HEK293T (cell line): ENCODE data around the gene RPH3AL.

ENCODE experiments used
- ARNT ChIP-seq: fragments of 450-650 bp; IDR thresholded peaks from 2 replicates; pipeline ENCODE4 v1.6.1; 2017; ENCODE audit warnings: mild to moderate bottlenecking
- BHLHE40 ChIP-seq: fragments of 450-650 bp; IDR thresholded peaks from 2 replicates; pipeline ENCODE4 v1.6.1; 2016; ENCODE audit warnings: mild to moderate bottlenecking, moderate library complexity, borderline replicate concordance
- CTBP1 ChIP-seq: fragments of 450-650 bp; IDR thresholded peaks from 2 replicates; pipeline ENCODE4 v1.6.1; 2016; ENCODE audit warnings: borderline replicate concordance
- FOXA1 ChIP-seq: fragments of 450-650 bp; IDR thresholded peaks from 2 replicates; pipeline ENCODE4 v1.6.1; 2016; ENCODE audit warnings: mild to moderate bottlenecking
- FOXK2 ChIP-seq: fragments of 450-650 bp; IDR thresholded peaks from 2 replicates; pipeline ENCODE4 v1.6.1; 2016; ENCODE audit warnings: mild to moderate bottlenecking
- HDGF ChIP-seq: fragments of 450-650 bp; IDR thresholded peaks from 2 replicates; pipeline ENCODE4 v1.6.1; 2017; ENCODE audit warnings: antibody characterized with exemption, borderline replicate concordance
- LEF1 ChIP-seq: fragments of 450-650 bp; IDR thresholded peaks from 2 replicates; pipeline ENCODE4 v1.6.1; 2017; ENCODE audit warnings: mild to moderate bottlenecking, borderline replicate concordance
- NFRKB ChIP-seq: fragments of 450-650 bp; IDR thresholded peaks from 2 replicates; pipeline ENCODE4 v1.6.1; 2016; ENCODE audit warnings: mild to moderate bottlenecking, moderate library complexity
- SP1 ChIP-seq: fragments of 450-650 bp; IDR thresholded peaks from 2 replicates; pipeline ENCODE4 v1.6.1; 2017
- SUZ12 ChIP-seq: fragments of 450-650 bp; IDR thresholded peaks from 2 replicates; pipeline ENCODE4 v1.6.1; 2016; ENCODE audit warnings: mild to moderate bottlenecking
- TARDBP ChIP-seq: fragments of 450-650 bp; IDR thresholded peaks from 2 replicates; pipeline ENCODE4 v1.6.1; 2016
- ZNF384 ChIP-seq: fragments of 450-650 bp; IDR thresholded peaks from 2 replicates; pipeline ENCODE4 v1.6.1; 2016

GRCh38 chr17:238071-238963, 114.3 kb downstream of the RPH3AL start:
- TF ChIP-seq BHLHE40: no peak
- no peak for TF ChIP-seq SUZ12
- TF ChIP-seq FOXA1: no peak
- no peak for TF ChIP-seq CTBP1
- no peak for TF ChIP-seq NFRKB
- no peak for TF ChIP-seq LEF1
- no peak for TF ChIP-seq SP1
- TF ChIP-seq HDGF: no peak
- no peak for TF ChIP-seq FOXK2
- no peak for TF ChIP-seq ARNT
- no peak for TF ChIP-seq ZNF384
- TF ChIP-seq TARDBP: no peak
